ENCODE measurements around the gene QKI.

QKI gene

DNA sequence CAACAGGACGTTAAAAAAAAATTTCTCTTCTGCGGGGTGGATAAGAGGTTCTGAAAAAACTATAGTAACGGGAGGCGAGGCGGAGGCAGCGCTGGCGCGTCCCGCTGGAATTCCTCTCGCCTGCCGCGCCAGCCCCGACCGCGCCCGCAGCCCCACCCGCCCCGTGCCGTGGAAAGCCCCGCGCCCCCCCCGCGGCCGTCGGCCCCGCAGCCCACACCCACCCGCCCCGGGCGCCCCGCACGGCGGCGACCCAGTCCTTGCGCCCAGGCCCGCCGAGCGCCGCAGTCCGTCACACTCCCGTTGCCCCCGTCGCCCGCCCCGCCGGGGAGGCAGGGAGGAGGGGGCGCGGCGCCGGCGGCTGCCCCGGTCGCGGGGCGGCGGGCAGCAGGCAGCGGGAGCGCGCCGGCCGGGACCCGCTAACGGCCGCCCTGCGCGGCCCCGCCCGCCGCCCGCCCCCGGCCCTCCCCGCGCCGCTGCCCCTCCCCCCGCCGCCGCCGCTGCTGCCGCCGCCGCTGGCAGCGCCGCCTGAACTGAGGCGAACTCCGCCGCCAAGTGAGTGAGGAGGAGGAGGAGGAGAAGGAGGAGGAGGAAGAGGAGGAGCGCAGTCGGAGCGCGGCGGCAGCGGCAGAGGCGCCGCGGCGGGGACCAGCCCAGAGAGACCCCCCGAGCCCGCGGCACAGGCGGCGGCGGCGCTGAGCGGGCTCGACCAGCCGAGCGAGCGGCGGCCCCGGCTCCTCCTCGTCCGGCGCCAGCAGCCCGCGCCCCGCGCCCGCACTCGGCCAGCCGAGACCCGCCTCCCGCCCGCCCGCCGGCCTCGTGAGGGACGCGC is at the start of gene QKI:
QKI (plus strand) TSS at position 602 of the 829 bp plus-strand sequence. CDS start 476 bp downstream, outside the sequence.
- peak within 1 kb of the TSS; percentile 90 for H2AFZ ChIP-seq
- no peak for TF ChIP-seq CTCF (IDR thresholded peaks at IDR 0.05)
- H3K4me1 ChIP-seq = peaks cover 18% of the 10 kb centered on the region
- no peaks in the 10 kb centered on the region for H3K27me3 ChIP-seq (ENCODE audit: control insufficient read depth, insufficient read depth, low read length)
- H3K9ac ChIP-seq = peak within 1 kb of the TSS; percentile 61
- H3K4me2 ChIP-seq (ENCODE audit: low read length) = peak within 1 kb of the TSS; percentile 86
- H3K27ac ChIP-seq = peak within 1 kb of the TSS; percentile 84
- peak within 1 kb of the TSS; percentile 81 for H3K4me3 ChIP-seq (ENCODE audit: low read depth, low read length)
- H3K79me2 ChIP-seq = peaks cover 9% of the 10 kb centered on the region
- no peaks in the 10 kb centered on the region for H3K36me3 ChIP-seq (ENCODE audit: control insufficient read depth, insufficient read depth, low read length)
- no peaks in the 10 kb centered on the region for H3K9me3 ChIP-seq (ENCODE audit: control insufficient read depth, low read length)

DNA sequence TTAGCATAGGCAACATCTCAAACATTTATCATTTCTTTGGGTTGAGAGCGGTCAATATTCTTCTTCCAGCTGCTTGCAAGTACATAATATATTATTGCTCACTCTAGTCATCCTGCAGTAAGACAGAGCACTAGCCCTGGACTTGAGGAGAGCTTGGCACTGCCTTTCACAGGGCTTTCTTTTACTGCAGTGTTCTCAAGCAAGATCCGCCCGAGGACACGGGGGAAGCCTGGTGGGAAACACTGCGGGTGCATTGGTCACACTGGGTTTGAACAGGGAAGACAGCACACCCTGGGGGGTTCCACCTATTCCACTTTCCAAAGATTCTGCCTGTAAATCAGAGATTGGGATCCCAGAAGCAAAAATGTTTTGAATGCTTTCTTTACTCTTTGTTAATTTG is 48.2 kb upstream of the QKI start:
- no peaks in the 10 kb centered on the region for H3K4me1 ChIP-seq
- H2AFZ ChIP-seq = no peak overlapping the region
- H3K4me3 ChIP-seq (ENCODE audit: low read depth, low read length) = no peak overlapping the region
- no peak overlapping the region for H3K27ac ChIP-seq
- H3K36me3 ChIP-seq (ENCODE audit: control insufficient read depth, insufficient read depth, low read length) = no peaks in the 10 kb centered on the region
- H3K27me3 ChIP-seq (ENCODE audit: control insufficient read depth, insufficient read depth, low read length) = no peaks in the 10 kb centered on the region
- H3K9ac ChIP-seq = no peak overlapping the region
- no peaks in the 10 kb centered on the region for H3K79me2 ChIP-seq
- H3K9me3 ChIP-seq (ENCODE audit: control insufficient read depth, low read length) = no peaks in the 10 kb centered on the region
- TF ChIP-seq CTCF (IDR thresholded peaks at IDR 0.05) = no peak
- H3K4me2 ChIP-seq (ENCODE audit: low read length) = no peak overlapping the region

- no peak overlapping the region for H3K27ac ChIP-seq
- no peak overlapping the region for H3K9ac ChIP-seq
- no peak overlapping the region for H3K4me3 ChIP-seq (ENCODE audit: low read depth, low read length)
- H3K27me3 ChIP-seq (ENCODE audit: control insufficient read depth, insufficient read depth, low read length) = no peaks in the 10 kb centered on the region
- H3K36me3 ChIP-seq (ENCODE audit: control insufficient read depth, insufficient read depth, low read length) = no peaks in the 10 kb centered on the region
- no peaks in the 10 kb centered on the region for H3K9me3 ChIP-seq (ENCODE audit: control insufficient read depth, low read length)
- H2AFZ ChIP-seq = no peak overlapping the region
- no peak overlapping the region for H3K4me2 ChIP-seq (ENCODE audit: low read length)
- TF ChIP-seq CTCF (IDR thresholded peaks at IDR 0.05) = no peak
- H3K79me2 ChIP-seq = no peaks in the 10 kb centered on the region
- no peaks in the 10 kb centered on the region for H3K4me1 ChIP-seq
Measured at GRCh38 chr6:163367497-163368183, 46.9 kb upstream of the QKI start.

DNA sequence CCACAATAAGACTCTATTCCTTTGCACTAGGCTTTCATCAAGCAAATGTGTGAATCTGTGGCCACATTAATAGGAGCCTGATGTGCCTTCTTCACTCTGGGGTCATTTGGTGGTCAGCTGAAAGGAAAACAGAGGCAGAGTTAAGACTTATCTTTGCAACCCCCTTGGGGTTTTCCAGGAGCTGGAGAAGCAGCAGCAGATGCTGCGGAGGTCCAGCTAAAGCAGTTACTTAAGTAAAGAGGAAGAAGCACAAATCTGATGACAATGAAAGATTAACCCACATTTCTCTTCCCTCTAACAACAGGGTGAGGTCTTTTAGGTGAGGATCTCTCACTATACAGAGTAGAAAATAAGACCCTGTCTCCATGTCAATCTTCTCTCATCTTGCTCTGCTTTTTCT is 45.4 kb upstream of the QKI start:
- Histone ChIP-seq H3K9me3 (ENCODE audit: control insufficient read depth, low read length) (no peaks in the 10 kb centered on the region), H2AFZ (no peak overlapping the region), H3K36me3 (ENCODE audit: control insufficient read depth, insufficient read depth, low read length) (no peaks in the 10 kb centered on the region), H3K4me3 (ENCODE audit: low read depth, low read length) (no peak overlapping the region), H3K9ac (no peak overlapping the region), H3K27me3 (ENCODE audit: control insufficient read depth, insufficient read depth, low read length) (no peaks in the 10 kb centered on the region), H3K4me1 (no peaks in the 10 kb centered on the region), H3K79me2 (no peaks in the 10 kb centered on the region), H3K4me2 (ENCODE audit: low read length) (no peak overlapping the region), H3K27ac (no peak overlapping the region)
- no peak for TF ChIP-seq CTCF (IDR thresholded peaks at IDR 0.05)

Measured in parathyroid adenoma (tissue), 2 donors.